ENCODE results near the gene ST8SIA3.

DNA sequence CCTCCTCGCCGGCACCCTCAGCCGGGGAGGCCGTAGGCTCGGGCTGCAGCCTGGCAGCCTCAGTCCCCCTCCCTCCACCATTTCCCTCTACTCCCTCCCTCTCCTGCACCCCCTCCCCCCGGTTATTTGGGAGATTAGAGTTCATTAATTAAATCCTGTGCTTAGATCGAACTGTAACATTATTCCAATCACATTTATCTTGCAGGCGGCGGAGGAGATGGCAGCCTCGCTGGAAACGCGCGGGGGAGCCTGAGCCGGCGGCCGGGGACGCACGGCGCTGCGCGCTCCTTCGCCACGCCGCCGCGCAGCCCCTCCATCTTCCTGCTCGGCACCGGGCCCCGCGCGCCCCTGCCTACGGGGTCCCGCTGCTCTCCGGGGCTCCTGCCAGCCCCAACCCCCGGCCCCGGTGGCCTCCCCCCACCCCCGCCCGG lies at the start of gene ST8SIA3:
- TF ChIP-seq, protein P1, sequence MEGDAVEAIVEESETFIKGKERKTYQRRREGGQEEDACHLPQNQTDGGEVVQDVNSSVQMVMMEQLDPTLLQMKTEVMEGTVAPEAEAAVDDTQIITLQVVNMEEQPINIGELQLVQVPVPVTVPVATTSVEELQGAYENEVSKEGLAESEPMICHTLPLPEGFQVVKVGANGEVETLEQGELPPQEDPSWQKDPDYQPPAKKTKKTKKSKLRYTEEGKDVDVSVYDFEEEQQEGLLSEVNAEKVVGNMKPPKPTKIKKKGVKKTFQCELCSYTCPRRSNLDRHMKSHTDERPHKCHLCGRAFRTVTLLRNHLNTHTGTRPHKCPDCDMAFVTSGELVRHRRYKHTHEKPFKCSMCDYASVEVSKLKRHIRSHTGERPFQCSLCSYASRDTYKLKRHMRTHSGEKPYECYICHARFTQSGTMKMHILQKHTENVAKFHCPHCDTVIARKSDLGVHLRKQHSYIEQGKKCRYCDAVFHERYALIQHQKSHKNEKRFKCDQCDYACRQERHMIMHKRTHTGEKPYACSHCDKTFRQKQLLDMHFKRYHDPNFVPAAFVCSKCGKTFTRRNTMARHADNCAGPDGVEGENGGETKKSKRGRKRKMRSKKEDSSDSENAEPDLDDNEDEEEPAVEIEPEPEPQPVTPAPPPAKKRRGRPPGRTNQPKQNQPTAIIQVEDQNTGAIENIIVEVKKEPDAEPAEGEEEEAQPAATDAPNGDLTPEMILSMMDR (IDR thresholded peaks at IDR 0.05 in 2 of 3, conservative IDR thresholded peaks at IDR 0.05 in 1 of 3; ENCODE audit: insufficient read depth in 2 of 3, low read depth in 1 of 3, low read length in 3 of 3) = no peak
- TF ChIP-seq ELF1 (tag; IDR thresholded peaks at IDR 0.05) = no peak

All from K562 (cell line).